Stimulated activated CD4-positive, alpha-beta T cell treated with anti-CD3 and anti-CD28 coated beads, TNF-alpha, amount 100 ng/mL, for 1 hour (primary cell): Measurements from ENCODE around the gene TBC1D5.

Experiments used
- DNase-seq, 3 donors: peaks; one replicate each; pipeline ENCODE4 v3.0.0-alpha.2; 2020; ENCODE audit warnings: low read depth in 3 of 3, low spot score in 1 of 3

Gene TBC1D5

GRCh38 chr3:17592956-17593355, 149.5 kb downstream of the TBC1D5 start:
- DNase-seq = no peak

- no peak for DNase-seq
Observed at GRCh38 chr3:17590465-17590864, 152.0 kb downstream of the TBC1D5 start.

GRCh38 chr3:17589888-17590287, 152.5 kb downstream of the TBC1D5 start:
- DNase-seq = no peak

- no peak for DNase-seq
Observed at GRCh38 chr3:17588422-17588821, 154.0 kb downstream of the TBC1D5 start.

- DNase-seq = no peak
Observed at GRCh38 chr3:17585394-17586325, 156.8 kb downstream of the TBC1D5 start.

- no peak for DNase-seq
Observed at GRCh38 chr3:17584066-17584465, 158.4 kb downstream of the TBC1D5 start.

DNA sequence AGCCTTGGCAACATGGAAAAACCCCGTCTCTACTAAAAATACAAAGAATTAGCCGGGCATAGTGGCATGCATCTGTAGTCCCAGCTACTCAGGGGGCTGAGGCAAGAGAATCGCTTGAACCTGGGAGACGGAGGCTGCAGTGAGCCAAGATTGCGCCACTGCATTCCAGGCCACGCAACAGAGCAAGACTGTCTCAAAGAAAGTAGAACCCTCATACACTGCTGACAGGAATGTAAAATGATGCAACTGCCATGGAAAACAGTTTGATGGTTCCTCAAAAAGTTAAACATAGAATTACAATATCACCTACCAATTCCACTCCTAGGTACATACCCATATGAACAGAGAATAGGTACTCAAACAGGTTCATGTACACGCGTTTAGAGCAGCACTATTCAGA, 158.9 kb downstream of the TBC1D5 start:
- no peak for DNase-seq

- DNase-seq = no peak
Observed at GRCh38 chr3:17581421-17582080, 160.9 kb downstream of the TBC1D5 start.

DNA sequence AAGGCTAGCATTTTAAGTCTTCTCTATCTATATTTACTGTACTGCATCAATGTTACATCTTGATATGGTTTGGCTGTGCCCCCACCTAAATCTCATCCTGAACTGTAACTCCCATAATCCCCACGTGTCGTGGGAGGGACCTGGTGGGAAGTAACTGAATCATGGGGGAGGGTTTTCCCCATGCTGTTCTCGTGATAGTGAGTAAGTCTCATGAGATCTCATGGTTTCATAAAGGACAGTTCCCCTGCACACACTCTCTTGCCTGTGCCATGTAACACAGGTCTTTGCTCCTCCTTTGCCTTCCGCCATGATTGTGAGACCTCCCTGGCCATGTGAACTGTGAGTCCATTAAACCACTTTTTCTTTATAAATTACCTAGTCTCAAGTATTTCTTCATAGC, 161.5 kb downstream of the TBC1D5 start:
- DNase-seq = no peak

DNA sequence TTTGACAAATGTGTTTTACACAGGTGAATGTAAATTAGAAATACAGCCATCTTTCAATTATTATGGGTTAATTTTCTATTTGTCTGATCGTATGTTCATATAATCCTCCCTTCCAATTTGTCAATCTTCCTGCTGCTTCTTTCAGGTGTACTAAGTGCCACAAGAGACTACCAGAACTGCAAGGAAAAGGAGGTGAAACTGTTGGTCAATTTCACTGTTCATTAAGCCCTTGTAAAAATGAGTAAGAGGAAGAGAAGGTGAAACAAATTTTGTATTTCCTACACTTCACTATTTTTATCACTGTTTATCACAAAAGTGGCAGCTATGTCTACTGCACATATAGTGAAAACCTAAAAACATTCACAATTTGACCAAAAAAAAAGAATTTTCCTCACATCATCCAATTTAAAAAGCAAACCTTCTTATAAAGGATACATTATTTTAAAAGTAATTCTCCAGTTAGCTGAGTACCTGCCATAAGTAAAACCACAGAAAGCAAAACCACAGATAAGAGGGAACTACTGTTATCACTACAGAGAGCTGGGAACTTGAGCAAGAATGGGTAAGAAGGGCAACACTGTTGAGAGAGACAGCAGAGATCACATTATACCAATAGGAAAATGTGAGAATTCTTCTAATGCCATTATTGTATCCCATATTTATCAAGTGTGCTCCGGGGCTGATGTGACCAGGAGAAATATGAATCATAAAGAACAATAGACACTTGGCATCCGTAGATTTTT, 163.0 kb downstream of the TBC1D5 start:
- DNase-seq = no peak

DNA sequence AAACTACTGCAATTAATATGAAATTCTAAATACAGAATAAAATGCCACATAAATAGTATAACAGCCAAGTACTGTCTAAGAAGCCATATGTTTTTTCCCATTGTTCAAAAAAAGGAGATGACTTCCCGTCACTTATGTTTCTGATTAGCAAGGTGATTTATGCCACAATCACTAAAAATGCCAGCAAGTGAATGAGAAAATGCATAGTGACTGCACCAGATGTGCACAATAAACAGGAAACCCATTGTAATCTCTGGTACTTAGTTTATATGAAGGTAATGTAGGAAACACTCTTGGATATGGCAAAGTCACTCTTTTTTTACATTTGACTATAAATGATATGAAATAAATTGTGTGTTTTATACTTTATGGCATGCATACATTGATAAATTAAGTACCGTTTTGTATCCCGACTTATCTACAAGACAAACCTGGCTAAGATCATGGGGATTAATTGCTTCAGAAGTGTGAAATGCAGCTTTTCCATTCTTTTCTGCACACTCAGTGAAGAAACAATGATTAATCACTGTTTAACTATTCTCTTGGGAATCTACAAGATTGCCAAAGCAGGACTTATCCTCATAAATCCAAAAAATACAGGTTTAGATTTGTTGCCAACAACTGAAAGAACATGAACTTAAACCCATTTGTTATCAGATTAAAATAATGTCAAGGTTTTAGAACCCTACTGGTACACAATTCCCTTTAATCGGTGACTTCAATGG, 164.5 kb downstream of the TBC1D5 start:
- no peak for DNase-seq

DNA sequence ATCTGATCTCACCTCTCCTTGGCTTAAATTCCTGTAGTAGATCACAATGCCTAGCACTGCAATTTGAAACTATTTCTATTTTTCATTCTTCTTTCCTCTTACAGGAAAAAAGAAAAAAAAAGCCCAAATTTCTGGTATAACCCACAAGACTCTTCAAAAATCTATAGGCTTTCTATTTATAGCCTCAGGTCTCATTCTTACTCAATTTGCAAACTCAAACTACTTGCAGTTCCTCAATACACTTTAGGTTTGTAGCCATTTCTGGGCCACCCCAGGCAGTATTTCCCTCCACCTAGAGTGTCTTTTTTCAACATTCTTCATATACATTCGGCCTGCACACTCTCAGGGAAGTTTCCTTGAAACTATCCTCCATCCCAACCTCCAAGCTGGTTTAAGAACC, 169.0 kb downstream of the TBC1D5 start:
- DNase-seq = no peak

GRCh38 chr3:17571686-17572085, 170.7 kb downstream of the TBC1D5 start:
- no peak for DNase-seq

DNA sequence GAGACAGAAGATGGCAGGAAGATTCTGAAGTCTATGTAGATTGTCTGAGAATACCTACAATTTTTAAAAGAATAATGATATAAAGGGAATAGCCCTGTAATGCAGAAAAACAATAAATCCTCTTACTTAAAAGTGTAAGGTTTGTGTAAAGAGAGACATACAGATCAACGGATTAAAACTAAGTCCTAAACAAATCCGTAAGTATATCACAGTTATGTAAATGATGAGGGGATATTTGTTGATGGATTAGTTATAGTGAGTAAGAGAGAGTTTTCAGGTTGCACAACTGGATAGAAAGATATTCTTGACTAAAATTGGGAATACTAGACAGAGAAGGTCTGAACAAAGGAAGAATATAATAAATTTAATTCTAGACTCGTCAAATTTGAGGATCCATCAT, 179.6 kb downstream of the TBC1D5 start:
- DNase-seq = no peak

DNA sequence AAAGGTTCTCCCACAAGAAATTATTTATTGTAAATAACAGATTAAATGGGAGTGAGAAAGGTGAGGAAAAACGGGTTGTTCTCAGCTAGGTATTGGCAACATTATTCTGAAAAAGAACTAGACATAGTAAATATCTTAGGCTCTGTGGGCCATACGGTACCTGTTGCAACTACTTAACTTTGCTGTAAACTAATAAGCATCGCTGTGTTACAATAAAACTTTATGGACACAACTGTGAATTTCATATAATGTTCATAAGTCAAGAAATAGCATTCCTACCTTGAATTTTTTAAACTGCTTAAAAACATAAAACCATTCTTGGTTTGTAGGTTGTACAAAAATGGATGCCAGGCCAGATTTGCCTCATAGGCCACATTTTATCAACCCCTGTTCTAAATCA, 183.9 kb downstream of the TBC1D5 start:
- no peak for DNase-seq

GRCh38 chr3:17557749-17558463, 184.5 kb downstream of the TBC1D5 start:
- DNase-seq = no peak

DNA sequence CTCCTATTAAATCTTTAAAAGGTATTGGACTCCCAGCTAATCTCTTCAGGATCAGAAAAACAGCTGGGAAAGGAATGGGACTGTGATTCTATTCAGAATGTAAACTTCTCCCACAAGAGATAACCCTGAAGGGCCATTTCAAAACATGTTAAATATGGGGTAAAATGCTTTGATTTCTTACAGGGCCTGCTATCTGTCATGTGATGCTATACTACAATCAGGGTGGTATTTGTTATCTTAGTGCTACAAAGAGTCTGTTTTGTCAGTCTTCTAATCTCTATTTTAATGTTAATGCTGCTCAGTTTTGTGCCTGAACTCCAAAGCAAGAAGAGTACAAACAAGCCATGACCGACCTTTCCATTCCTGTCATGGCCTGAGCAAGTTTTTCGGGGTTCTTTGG, 186.9 kb downstream of the TBC1D5 start:
- DNase-seq = no peak

GRCh38 chr3:17554078-17554477, 188.4 kb downstream of the TBC1D5 start:
- no peak for DNase-seq

DNA sequence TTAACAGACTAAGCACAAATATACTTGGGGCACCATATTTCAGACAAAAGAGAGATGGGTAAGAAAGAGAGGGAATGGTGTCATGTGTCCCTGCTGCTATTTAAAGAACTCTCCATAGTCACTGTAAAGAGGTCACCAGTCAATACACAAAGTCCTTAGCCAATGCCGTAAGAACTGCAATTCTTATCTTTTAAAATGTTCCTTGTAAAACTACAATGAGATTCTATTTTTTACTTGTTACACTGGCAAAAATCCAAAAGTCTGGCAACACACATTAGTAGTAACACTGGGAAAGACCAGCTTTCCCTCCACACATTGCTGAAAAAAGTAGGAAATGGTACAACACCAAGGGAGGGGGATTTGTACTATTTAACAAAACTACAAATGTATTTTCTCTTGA, 189.4 kb downstream of the TBC1D5 start:
- no peak for DNase-seq

DNA sequence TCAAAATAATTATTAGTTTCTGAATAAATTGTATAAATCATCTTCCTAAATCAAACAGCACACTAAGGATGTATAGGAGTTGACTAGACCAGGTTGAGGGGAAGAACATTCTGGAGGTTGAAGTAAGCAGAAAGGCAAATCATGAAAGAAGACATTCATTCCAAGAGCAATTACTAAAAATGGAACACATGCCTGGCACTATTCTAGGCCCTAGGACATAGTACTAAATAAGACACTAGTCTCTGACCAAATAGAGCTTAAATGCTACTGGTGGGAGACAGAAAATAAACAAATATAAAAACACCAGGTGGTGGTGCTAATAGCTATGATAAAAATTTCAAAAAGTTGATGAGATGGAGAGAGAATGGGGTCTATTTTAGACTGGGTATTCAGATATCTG, 190.1 kb downstream of the TBC1D5 start:
- DNase-seq = no peak

DNA sequence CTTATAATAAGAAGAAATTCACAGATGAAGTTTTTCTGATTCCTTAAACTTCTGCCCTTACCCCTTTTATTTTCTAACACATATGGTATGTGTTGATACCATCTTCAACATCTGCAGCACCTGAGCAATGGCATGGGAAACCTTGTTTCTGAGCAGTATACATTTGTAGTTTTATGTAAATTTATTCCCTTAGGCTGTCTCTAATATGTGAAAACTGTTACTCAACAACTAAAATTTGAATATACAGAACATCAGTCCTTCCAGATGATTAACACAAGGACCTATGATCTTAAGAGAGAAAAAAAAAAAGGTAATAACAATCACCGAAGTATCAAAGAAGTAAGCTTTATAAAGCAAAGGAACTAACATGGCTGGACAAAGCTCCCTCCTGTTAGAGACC, 190.5 kb downstream of the TBC1D5 start:
- no peak for DNase-seq
